Thyroid gland (tissue), 4 donors: Measurements from ENCODE around the gene NEURL1.

ENCODE experiments used
- POLR2A ChIP-seq, 2 donors: fragments of 450-650 bp; IDR thresholded peaks; one replicate each; pipeline ENCODE4 v1.6.1; 2017; ENCODE audit warnings: antibody characterized with exemption in 2 of 2, mild to moderate bottlenecking in 2 of 2, moderate library complexity in 1 of 2
- TF ChIP-seq, protein P1 (sequence below), 6 experiments: fragments of 200-600 bp in 3 of 6; fragments of 450-650 bp in 3 of 6; sonication (generic) in 3 of 6; IDR thresholded peaks; one replicate each; pipeline ENCODE4 v1.5.1; 2016 to 2019; ENCODE audit warnings: antibody characterized with exemption in 6 of 6, mild to moderate bottlenecking in 2 of 6, inconsistent platforms in 1 of 6, moderate library complexity in 1 of 6

DNA sequence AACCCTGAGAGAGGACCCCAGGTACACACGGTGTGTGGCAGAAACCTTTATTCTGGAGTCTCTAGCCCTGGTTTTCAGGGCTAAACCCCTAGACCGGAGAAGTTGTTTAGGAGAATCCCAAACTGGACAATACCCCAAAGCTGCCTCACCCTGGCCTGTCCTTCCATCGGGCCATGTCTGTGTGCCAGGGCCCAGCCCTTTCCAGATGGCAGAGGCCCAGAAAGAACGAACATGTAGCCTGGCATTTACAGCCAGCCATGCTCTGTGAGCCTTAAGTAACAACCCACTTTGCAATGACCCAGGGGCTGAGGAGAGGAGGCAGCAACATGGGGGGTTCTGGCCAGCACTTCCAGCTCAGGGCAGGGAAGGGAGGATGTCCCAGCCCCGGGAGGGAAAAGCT lies 142.1 kb downstream of the NEURL1 start:
- TF ChIP-seq POLR2A (IDR thresholded peaks at IDR 0.05): no peak
- TF ChIP-seq, protein P1, sequence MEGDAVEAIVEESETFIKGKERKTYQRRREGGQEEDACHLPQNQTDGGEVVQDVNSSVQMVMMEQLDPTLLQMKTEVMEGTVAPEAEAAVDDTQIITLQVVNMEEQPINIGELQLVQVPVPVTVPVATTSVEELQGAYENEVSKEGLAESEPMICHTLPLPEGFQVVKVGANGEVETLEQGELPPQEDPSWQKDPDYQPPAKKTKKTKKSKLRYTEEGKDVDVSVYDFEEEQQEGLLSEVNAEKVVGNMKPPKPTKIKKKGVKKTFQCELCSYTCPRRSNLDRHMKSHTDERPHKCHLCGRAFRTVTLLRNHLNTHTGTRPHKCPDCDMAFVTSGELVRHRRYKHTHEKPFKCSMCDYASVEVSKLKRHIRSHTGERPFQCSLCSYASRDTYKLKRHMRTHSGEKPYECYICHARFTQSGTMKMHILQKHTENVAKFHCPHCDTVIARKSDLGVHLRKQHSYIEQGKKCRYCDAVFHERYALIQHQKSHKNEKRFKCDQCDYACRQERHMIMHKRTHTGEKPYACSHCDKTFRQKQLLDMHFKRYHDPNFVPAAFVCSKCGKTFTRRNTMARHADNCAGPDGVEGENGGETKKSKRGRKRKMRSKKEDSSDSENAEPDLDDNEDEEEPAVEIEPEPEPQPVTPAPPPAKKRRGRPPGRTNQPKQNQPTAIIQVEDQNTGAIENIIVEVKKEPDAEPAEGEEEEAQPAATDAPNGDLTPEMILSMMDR (IDR thresholded peaks at IDR 0.05): no peak
